RWPE2 (cell line): ENCODE data around the gene NMRAL1.

Experiments
- ATAC-seq: fragments of 200-7000 bp; cut with Tn5 transposase; 3 replicates; pipeline ENCODE4 v1.9.1; 2021; ENCODE audit warnings: low read depth
- DNase-seq: peaks from one replicate; pipeline ENCODE4 v3.0.0-alpha.2; 2020; ENCODE audit warnings: low spot score
- H3K27ac ChIP-seq: fragments of 450-650 bp; 2 replicates; pipeline ENCODE4 v1.5.1; 2017; ENCODE audit warnings: mild to moderate bottlenecking; ENCODE audit not compliant: poor library complexity, severe bottlenecking
- H3K27me3 ChIP-seq: fragments of 250-450 bp; sonication (Bioruptor Pico); 2 replicates; pipeline ENCODE4 v1.5.1; 2021; ENCODE audit warnings: mild to moderate bottlenecking, moderate library complexity; ENCODE audit not compliant: insufficient read depth, poor library complexity, severe bottlenecking
- H3K36me3 ChIP-seq: fragments of 250-450 bp; sonication (Bioruptor Pico); 2 replicates; pipeline ENCODE4 v1.5.1; 2020; ENCODE audit warnings: low read depth, mild to moderate bottlenecking, moderate library complexity
- H3K4me1 ChIP-seq: fragments of 250-450 bp; sonication (Bioruptor Pico); 2 replicates; pipeline ENCODE4 v1.5.1; 2021; ENCODE audit warnings: mild to moderate bottlenecking, moderate library complexity; ENCODE audit not compliant: insufficient read depth, poor library complexity, severe bottlenecking
- H3K4me3 ChIP-seq: fragments of 250-450 bp; sonication (Bioruptor Pico); 2 replicates; pipeline ENCODE4 v1.5.1; 2021; ENCODE audit warnings: mild to moderate bottlenecking, moderate library complexity; ENCODE audit not compliant: severe bottlenecking
- H3K9me3 ChIP-seq: fragments of 250-450 bp; sonication (Bioruptor Pico); 2 replicates; pipeline ENCODE4 v1.5.1; 2021; ENCODE audit warnings: mild to moderate bottlenecking, moderate library complexity; ENCODE audit not compliant: severe bottlenecking
- TF ChIP-seq, protein P1 (sequence below): fragments of 450-650 bp; IDR thresholded peaks from one replicate; pipeline ENCODE4 v1.5.1; 2017; ENCODE audit warnings: mild to moderate bottlenecking, moderate library complexity; ENCODE audit not compliant: poor library complexity, severe bottlenecking

Gene NMRAL1

GRCh38 chr16:4415538-4416199, 58.8 kb downstream of the NMRAL1 start:
- H3K36me3 ChIP-seq, result peaks cover 8% of the 10 kb centered on the region; the same call in 1 of the 2 replicates
- H3K27ac ChIP-seq, result peak overlapping the region; percentile 56
- TF ChIP-seq, protein P1, sequence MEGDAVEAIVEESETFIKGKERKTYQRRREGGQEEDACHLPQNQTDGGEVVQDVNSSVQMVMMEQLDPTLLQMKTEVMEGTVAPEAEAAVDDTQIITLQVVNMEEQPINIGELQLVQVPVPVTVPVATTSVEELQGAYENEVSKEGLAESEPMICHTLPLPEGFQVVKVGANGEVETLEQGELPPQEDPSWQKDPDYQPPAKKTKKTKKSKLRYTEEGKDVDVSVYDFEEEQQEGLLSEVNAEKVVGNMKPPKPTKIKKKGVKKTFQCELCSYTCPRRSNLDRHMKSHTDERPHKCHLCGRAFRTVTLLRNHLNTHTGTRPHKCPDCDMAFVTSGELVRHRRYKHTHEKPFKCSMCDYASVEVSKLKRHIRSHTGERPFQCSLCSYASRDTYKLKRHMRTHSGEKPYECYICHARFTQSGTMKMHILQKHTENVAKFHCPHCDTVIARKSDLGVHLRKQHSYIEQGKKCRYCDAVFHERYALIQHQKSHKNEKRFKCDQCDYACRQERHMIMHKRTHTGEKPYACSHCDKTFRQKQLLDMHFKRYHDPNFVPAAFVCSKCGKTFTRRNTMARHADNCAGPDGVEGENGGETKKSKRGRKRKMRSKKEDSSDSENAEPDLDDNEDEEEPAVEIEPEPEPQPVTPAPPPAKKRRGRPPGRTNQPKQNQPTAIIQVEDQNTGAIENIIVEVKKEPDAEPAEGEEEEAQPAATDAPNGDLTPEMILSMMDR, result no peak
- H3K4me1 ChIP-seq, result peaks cover 8% of the 10 kb centered on the region
- peak; percentile 27 for ATAC-seq
- peak overlapping the region; percentile 66 for H3K4me3 ChIP-seq
- no peaks in the 10 kb centered on the region for H3K27me3 ChIP-seq
- DNase-seq, result no peak
- H3K9me3 ChIP-seq, result no peaks in the 10 kb centered on the region

- Histone ChIP-seq H3K4me3 (no peak overlapping the region), H3K36me3 (peaks cover 11% of the 10 kb centered on the region; the same call in 1 of the 2 replicates), H3K27ac (no peak overlapping the region), H3K27me3 (no peaks in the 10 kb centered on the region), H3K4me1 (peaks cover 10% of the 10 kb centered on the region), H3K9me3 (no peaks in the 10 kb centered on the region)
- TF ChIP-seq, protein P1, result no peak
- no peak for ATAC-seq
- no peak for DNase-seq
Measured at GRCh38 chr16:4414187-4414917, 60.1 kb downstream of the NMRAL1 start.

DNA sequence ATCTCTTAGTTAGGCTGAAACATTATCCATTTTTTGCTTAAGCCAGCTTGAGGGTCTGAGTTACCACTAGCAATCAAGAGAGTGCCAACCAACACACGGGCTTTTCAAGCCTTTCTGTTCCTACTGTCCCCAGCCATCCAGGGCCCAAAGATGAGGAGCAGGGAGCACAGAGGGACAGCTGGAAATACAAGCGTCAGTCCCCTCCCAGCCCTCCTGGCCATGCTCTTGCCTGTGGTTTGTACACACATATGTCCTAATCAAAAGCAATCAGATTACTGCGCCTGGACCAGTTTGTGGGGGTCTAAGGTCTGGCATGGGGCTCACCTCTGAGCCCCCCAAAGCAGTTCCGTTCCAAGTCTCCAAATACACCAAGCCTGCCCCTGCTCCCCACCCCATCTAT, 61.6 kb downstream of the NMRAL1 start:
- Histone ChIP-seq H3K27ac (no peak overlapping the region), H3K9me3 (no peaks in the 10 kb centered on the region), H3K4me1 (peaks cover 20% of the 10 kb centered on the region), H3K27me3 (no peaks in the 10 kb centered on the region), H3K36me3 (peaks cover 12% of the 10 kb centered on the region), H3K4me3 (no peak overlapping the region)
- TF ChIP-seq, protein P1, result no peak
- DNase-seq (no peak), ATAC-seq (no peak)

- peaks cover 20% of the 10 kb centered on the region for H3K4me1 ChIP-seq
- TF ChIP-seq, protein P1, result no peak
- DNase-seq, result no peak
- H3K4me3 ChIP-seq, result no peak overlapping the region
- ATAC-seq, result no peak
- H3K27ac ChIP-seq, result no peak overlapping the region
- H3K36me3 ChIP-seq, result peaks cover 18% of the 10 kb centered on the region
- no peaks in the 10 kb centered on the region for H3K9me3 ChIP-seq
- no peaks in the 10 kb centered on the region for H3K27me3 ChIP-seq
Measured at GRCh38 chr16:4412159-4412558, 62.3 kb downstream of the NMRAL1 start.
